Endothelial cell of umbilical vein (primary cell): ENCODE data around the gene TRIP13. TPM values are rescaled to one million over a fixed set of nuclear protein-coding genes. Genes with fewer than 3 reads are reported as not detected.

Source experiments
- BruUV-seq: library from RNA; stranded (reverse); fragments of 400-500 nt; replicated peaks from 2 replicates; lab custom pipeline; 2021; lab: Mats Ljungman, UMichigan
- CTCF ChIA-PET: fragments of 300-600, 350-600 bp; sonication (Branson Sonifier 250); formaldehyde crosslinking; loops from one replicate; lab custom pipeline; 2021; ENCODE audit warnings: antibody characterized with exemption, inconsistent platforms; lab: Charles Lee
- POLR2A ChIA-PET: fragments of 300-600, 350-600 bp; sonication (Branson Sonifier 250); formaldehyde crosslinking; loops from one replicate; lab custom pipeline; 2021; ENCODE audit warnings: antibody characterized with exemption, inconsistent platforms; lab: Charles Lee
- DNase-seq: peaks from one replicate; pipeline ENCODE4 v3.0.0-alpha.2; 2011; ENCODE audit warnings: low read depth, low spot score
- FAIRE-seq: peaks from 2 replicates; lab custom pipeline; 2011; peaks lifted over from hg19 to GRCh38; lab: Jason Lieb, UNC
- H2AFZ ChIP-seq: 2 replicates; pipeline ENCODE4 v1.6.0; 2012; ENCODE audit warnings: low read depth, low read length, control low read depth, inconsistent platforms
- H3K27ac ChIP-seq: 2 replicates; pipeline ENCODE4 v1.5.1; 2011; ENCODE audit warnings: low read depth, mild to moderate bottlenecking, control low read depth, low read length, moderate library complexity; ENCODE audit not compliant: insufficient read depth
- H3K27me3 ChIP-seq, 2 experiments: 2 replicates each; pipeline versions ENCODE4 v1.6.0 to v1.6.1; 2011; ENCODE audit warnings: low read length in 2 of 2, mixed read lengths in 1 of 2; ENCODE audit not compliant: control insufficient read depth in 2 of 2, insufficient read depth in 2 of 2
- H3K36me3 ChIP-seq, 2 experiments: 2 replicates in 1 of 2; 3 replicates in 1 of 2; pipeline ENCODE4 v1.5.1; 2011; ENCODE audit warnings: low read length in 2 of 2, mild to moderate bottlenecking in 1 of 2, moderate library complexity in 1 of 2; ENCODE audit not compliant: control insufficient read depth in 2 of 2, insufficient read depth in 2 of 2; ENCODE audit errors: extremely low read depth in 1 of 2
- H3K4me1 ChIP-seq: 3 replicates; pipeline ENCODE4 v1.5.1; 2011; ENCODE audit warnings: mild to moderate bottlenecking, low read length; ENCODE audit not compliant: control insufficient read depth, insufficient read depth; ENCODE audit errors: extremely low read depth
- H3K4me2 ChIP-seq: 2 replicates; pipeline ENCODE4 v1.6.1; 2011; ENCODE audit warnings: low read length, control low read depth, mixed read lengths; ENCODE audit not compliant: insufficient read depth
- H3K4me3 ChIP-seq, 3 experiments: fragments of 200-600 bp in 1 of 3; sonication (generic), shearing (Covaris generic) in 1 of 3; replicated peaks in 1 of 3; 2 replicates each; pipeline ENCODE4 v1.5.1; 2011 to 2016; ENCODE audit warnings: control low read depth in 3 of 3, low read length in 3 of 3, mild to moderate bottlenecking in 2 of 3, inconsistent platforms in 1 of 3, low read depth in 1 of 3, moderate library complexity in 1 of 3; ENCODE audit not compliant: insufficient read depth in 1 of 3
- H3K79me2 ChIP-seq: 2 replicates; pipeline ENCODE4 v1.6.0; 2012; ENCODE audit warnings: low read length, inconsistent platforms; ENCODE audit not compliant: control insufficient read depth, insufficient read depth
- H3K9ac ChIP-seq: replicated peaks from 2 replicates; pipeline ENCODE3; 2011; ENCODE audit warnings: low read length, control low read depth; ENCODE audit not compliant: insufficient read depth; ENCODE audit errors: extremely low read depth
- H3K9me1 ChIP-seq: replicated peaks from 3 replicates; pipeline ENCODE4 v1.6.0; 2011; ENCODE audit warnings: mild to moderate bottlenecking, low read length; ENCODE audit not compliant: control insufficient read depth, insufficient read depth; ENCODE audit errors: extremely low read depth
- H3K9me3 ChIP-seq: replicated peaks from 2 replicates; pipeline ENCODE4 v1.5.1; 2012; ENCODE audit warnings: low read length, inconsistent platforms; ENCODE audit not compliant: control insufficient read depth, insufficient read depth
- H4K20me1 ChIP-seq: replicated peaks from 2 replicates; pipeline ENCODE3; 2011; ENCODE audit warnings: mild to moderate bottlenecking, low read length; ENCODE audit not compliant: control insufficient read depth, insufficient read depth; ENCODE audit errors: extremely low read depth
- CTCF ChIP-seq, 2 donors: IDR thresholded peaks; 1 replicate in 1 of 2; 2 replicates in 1 of 2; pipeline ENCODE4 v1.5.1; 2011; ENCODE audit warnings: low read length in 2 of 2, mild to moderate bottlenecking in 2 of 2, moderate library complexity in 2 of 2, control low read depth in 1 of 2, inconsistent platforms in 1 of 2, low read depth in 1 of 2; ENCODE audit not compliant: insufficient read depth in 1 of 2; ENCODE audit errors: extremely low read depth in 1 of 2
- EZH2 ChIP-seq: IDR thresholded peaks from 2 replicates; pipeline ENCODE4 v1.6.1; 2012; ENCODE audit warnings: borderline replicate concordance, low read depth, mild to moderate bottlenecking, moderate library complexity, low read length, inconsistent platforms; ENCODE audit not compliant: severe bottlenecking
- FOS ChIP-seq: IDR thresholded peaks from 2 replicates; pipeline ENCODE4 v1.6.1; 2011; ENCODE audit warnings: mild to moderate bottlenecking, low read length, moderate library complexity, borderline replicate concordance; ENCODE audit not compliant: insufficient read depth
- GATA2 ChIP-seq: IDR thresholded peaks from 2 replicates; pipeline ENCODE4 v1.7.0; 2011; ENCODE audit warnings: low read depth, mild to moderate bottlenecking, moderate library complexity, mixed read lengths, low read length; ENCODE audit not compliant: insufficient read length, insufficient read depth
- JUN ChIP-seq: IDR thresholded peaks from 2 replicates; pipeline ENCODE4 v1.6.1; 2011; ENCODE audit warnings: borderline replicate concordance, low read depth; ENCODE audit not compliant: insufficient read length, insufficient read depth
- MYC ChIP-seq: IDR thresholded peaks from one replicate; pipeline ENCODE4 v1.6.1; 2011; ENCODE audit warnings: mild to moderate bottlenecking, low read depth, low read length
- POLR2A ChIP-seq: IDR thresholded peaks from 2 replicates; pipeline ENCODE4 v1.6.1; 2012; ENCODE audit warnings: low read depth, mild to moderate bottlenecking, control low read depth, low read length
- POLR2AphosphoS5 ChIP-seq: IDR thresholded peaks from 2 replicates; pipeline ENCODE4 v1.6.1; 2012; ENCODE audit warnings: low read depth, mild to moderate bottlenecking, control low read depth, low read length, moderate library complexity; ENCODE audit not compliant: insufficient read depth
- dilution Hi-C: fragments of 300-500 bp; cut with MboI; formaldehyde crosslinking; loops from one replicate; pipeline ENCODE4 v1.15.0; 2019; ENCODE audit warnings: low sequenced_read_pairs; ENCODE audit not compliant: extremely low pct_ligation_motif_present
- intact Hi-C: fragments of 100-400 bp; cut with micrococcal nuclease; formaldehyde crosslinking; loops from one replicate; pipeline ENCODE4 v1.10.0; 2022
- polyA plus RNA-seq, 4 experiments: library from polyadenylated mRNA; depleted of rRNA in 3 of 4; stranded (reverse) in 3 of 4; unstranded in 1 of 4; fragments of >200 nt; gene quantifications; 2 replicates each; pipeline versions ENCODE4 v1.2.1 to v1.2.3, GENCODE V29; 2011 to 2012; ENCODE audit warnings: missing spikeins in 1 of 4
- total RNA-seq: library from RNA; stranded (reverse); gene quantifications from 2 replicates; pipeline ENCODE4 v1.2.3, GENCODE V29; 2021
- TF ChIP-seq, protein P1 (sequence below): IDR thresholded peaks from 2 replicates; pipeline ENCODE4 v1.6.1; 2011; ENCODE audit not compliant: insufficient read depth, insufficient read length

Gene TRIP13
- total and polyA plus RNA-seq, 2 donors (not counting 3 experiments of a cell fraction or from before 2014, with no cell fraction given): 17.4 to 39.0 TPM

DNA sequence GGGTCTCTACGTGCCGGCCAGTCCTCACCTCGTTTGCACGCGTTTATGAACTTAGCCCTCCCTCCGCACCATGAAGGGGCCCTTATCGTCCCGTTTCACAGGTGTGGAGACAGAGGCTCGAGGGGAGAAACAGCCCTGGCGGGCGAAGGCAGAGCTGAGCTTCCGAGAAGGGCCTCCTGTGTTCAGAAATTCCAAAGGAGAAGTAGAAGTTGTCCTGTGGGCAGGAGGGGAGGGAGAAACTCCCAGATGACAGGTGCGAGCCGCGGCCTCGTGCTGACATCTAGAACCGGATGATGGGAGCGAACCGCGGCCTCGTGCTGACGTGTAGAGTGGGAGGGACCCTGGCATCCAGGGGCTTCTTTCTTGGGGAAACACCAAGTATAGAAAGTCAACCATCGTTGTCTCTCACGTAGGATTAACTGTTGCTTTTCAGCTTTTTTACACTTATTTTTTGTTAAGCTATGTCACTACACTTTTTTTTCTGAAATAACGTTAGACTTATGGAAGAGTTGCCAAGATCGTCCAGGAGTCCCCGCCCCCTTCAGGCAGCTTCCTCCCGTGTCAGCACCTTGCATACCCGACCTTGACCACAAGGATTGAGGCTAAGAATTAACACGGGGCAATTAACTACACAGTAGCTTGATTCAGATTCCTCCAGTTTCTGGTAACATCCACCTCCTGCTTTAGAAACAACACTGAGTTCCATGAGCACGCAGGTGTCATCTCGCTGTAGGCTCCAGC is 73.1 kb downstream of the TRIP13 start:
- Histone ChIP-seq H3K27ac (no peak overlapping the region), H3K9me1 (no peaks in the 10 kb centered on the region), H4K20me1 (no peaks in the 10 kb centered on the region), H3K36me3 (no peaks in the 10 kb centered on the region), H3K27me3 (peaks cover 13 to 23% of the 10 kb centered on the region in 2 experiments), H2AFZ (no peak overlapping the region), H3K9ac (no peak overlapping the region), H3K9me3 (no peaks in the 10 kb centered on the region), H3K4me3 (no peak overlapping the region), H3K4me1 (no peaks in the 10 kb centered on the region), H3K4me2 (no peak overlapping the region), H3K79me2 (no peaks in the 10 kb centered on the region)
- DNase-seq (no peak), FAIRE-seq (no peak)
- CTCF ChIA-PET: no interaction called here
- TF ChIP-seq POLR2A (no peak), GATA2 (no peak), EZH2 (no peak)
- TF ChIP-seq, protein P1, sequence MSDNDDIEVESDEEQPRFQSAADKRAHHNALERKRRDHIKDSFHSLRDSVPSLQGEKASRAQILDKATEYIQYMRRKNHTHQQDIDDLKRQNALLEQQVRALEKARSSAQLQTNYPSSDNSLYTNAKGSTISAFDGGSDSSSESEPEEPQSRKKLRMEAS: no peak
- BruUV-seq: no TSS peak
- dilution Hi-C loops (no loop called here), intact Hi-C loops (no loop called here)
- POLR2A ChIA-PET: no interaction called here

GRCh38 chr5:966345-966710 is 73.6 kb downstream of the TRIP13 start:
- Histone ChIP-seq H4K20me1 (no peaks in the 10 kb centered on the region), H3K9me1 (no peaks in the 10 kb centered on the region), H3K27me3 (peaks cover 13 to 26% of the 10 kb centered on the region in 2 experiments), H3K4me2 (no peak overlapping the region), H3K9ac (no peak overlapping the region), H3K4me3 (no peak overlapping the region), H3K79me2 (no peaks in the 10 kb centered on the region), H3K9me3 (no peaks in the 10 kb centered on the region), H3K4me1 (no peaks in the 10 kb centered on the region), H3K27ac (no peak overlapping the region), H2AFZ (no peak overlapping the region), H3K36me3 (no peaks in the 10 kb centered on the region)
- intact Hi-C loops (no loop called here), dilution Hi-C loops (no loop called here)
- POLR2A ChIA-PET: no interaction called here
- DNase-seq (no peak), FAIRE-seq (no peak)
- TF ChIP-seq GATA2: no peak
- TF ChIP-seq EZH2: no peak
- no peak for TF ChIP-seq CTCF (IDR thresholded peaks at IDR 0.05; ENCODE audit: extremely low read depth in 1 of 2, insufficient read depth in 1 of 2, low read depth in 1 of 2, low read length in 2 of 2)
- no peak for TF ChIP-seq JUN
- TF ChIP-seq FOS: no peak
- TF ChIP-seq MYC: no peak
- no peak for TF ChIP-seq POLR2AphosphoS5
- TF ChIP-seq, protein P1: no peak
- no peak for TF ChIP-seq POLR2A
- CTCF ChIA-PET: no interaction called here
- no TSS peak for BruUV-seq
